ENCODE results near the gene TRHDE. TPM values are rescaled to one million over a fixed set of nuclear protein-coding genes. Genes with fewer than 3 reads are reported as not detected.

The TRHDE gene
- total and polyA plus RNA-seq, 2 of the 13 experiments (the other 11 are each of a cell fraction or from before 2014, with no cell fraction given) = not detected

DNA sequence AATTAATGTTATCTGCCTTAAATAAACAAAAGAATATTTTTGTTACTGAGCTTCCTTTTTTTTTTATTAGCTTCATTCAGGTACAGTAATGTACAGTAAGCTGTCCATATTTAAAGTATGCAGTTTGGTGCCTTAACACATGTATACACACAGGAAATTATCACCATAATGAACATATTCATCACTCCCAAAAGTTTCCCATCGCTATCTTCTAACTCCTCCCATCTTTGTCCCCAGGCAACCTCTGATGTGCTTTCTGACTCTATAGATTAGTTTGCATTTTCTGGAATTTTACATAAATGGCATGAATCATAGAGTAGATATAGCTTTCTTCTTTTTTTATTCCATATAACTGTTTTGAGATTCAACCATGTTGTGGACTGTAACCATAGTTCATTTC, 193.0 kb downstream of the TRHDE start:
- Histone ChIP-seq H3K4me2 (ENCODE audit: low read depth, low read length) (no peak overlapping the region), H3K9me3 (ENCODE audit: low read length) (no peaks in the 10 kb centered on the region), H3K4me1 (ENCODE audit: insufficient read depth, low read length) (no peaks in the 10 kb centered on the region), H3K79me2 (ENCODE audit: insufficient read depth, low read length) (no peaks in the 10 kb centered on the region), H4K20me1 (ENCODE audit: insufficient read depth, low read length) (no peaks in the 10 kb centered on the region), H3K36me3 (replicated peaks in 1 of 2; ENCODE audit: control insufficient read depth in 1 of 2, insufficient read depth in 2 of 2, low read length in 2 of 2) (no peaks in the 10 kb centered on the region), H3K27ac (ENCODE audit: extremely low read length, insufficient read depth, low read length) (no peak overlapping the region), H2AFZ (ENCODE audit: low read length) (no peak overlapping the region), H3K27me3 (ENCODE audit: control insufficient read depth in 1 of 2, insufficient read depth in 2 of 2, low read length in 2 of 2) (no peaks in the 10 kb centered on the region), H3K9ac (ENCODE audit: insufficient read depth, low read depth, low read length) (no peak overlapping the region), H3K4me3 (replicated peaks in 1 of 3; ENCODE audit: insufficient read depth in 1 of 3, low read depth in 2 of 3, low read length in 3 of 3) (no peak overlapping the region)
- intact Hi-C loops (cut with micrococcal nuclease; ENCODE audit: unreplicated experiment) = no loop called here
- POLR2A ChIA-PET = no interaction called here
- CTCF ChIA-PET (ENCODE audit: low intra/inter-chr PET ratio, low total read pairs) = no interaction called here
- no peak for TF ChIP-seq BRD4 (CRISPR knock-in tag; IDR thresholded peaks at IDR 0.05)
- TF ChIP-seq PHF20 (CRISPR knock-in tag; IDR thresholded peaks at IDR 0.05) = no peak
- TF ChIP-seq ZNF501 (CRISPR knock-in tag; IDR thresholded peaks at IDR 0.05) = no peak
- TF ChIP-seq, protein P1, sequence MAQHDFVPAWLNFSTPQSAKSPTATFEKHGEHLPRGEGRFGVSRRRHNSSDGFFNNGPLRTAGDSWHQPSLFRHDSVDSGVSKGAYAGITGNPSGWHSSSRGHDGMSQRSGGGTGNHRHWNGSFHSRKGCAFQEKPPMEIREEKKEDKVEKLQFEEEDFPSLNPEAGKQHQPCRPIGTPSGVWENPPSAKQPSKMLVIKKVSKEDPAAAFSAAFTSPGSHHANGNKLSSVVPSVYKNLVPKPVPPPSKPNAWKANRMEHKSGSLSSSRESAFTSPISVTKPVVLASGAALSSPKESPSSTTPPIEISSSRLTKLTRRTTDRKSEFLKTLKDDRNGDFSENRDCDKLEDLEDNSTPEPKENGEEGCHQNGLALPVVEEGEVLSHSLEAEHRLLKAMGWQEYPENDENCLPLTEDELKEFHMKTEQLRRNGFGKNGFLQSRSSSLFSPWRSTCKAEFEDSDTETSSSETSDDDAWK (CRISPR knock-in tag; IDR thresholded peaks at IDR 0.05) = no peak
- TF ChIP-seq ZNF256 (CRISPR knock-in tag; conservative IDR thresholded peaks at IDR 0.05) = no peak
- TF ChIP-seq SIX4 (CRISPR knock-in tag; IDR thresholded peaks at IDR 0.05) = no peak
- TF ChIP-seq, protein P2, sequence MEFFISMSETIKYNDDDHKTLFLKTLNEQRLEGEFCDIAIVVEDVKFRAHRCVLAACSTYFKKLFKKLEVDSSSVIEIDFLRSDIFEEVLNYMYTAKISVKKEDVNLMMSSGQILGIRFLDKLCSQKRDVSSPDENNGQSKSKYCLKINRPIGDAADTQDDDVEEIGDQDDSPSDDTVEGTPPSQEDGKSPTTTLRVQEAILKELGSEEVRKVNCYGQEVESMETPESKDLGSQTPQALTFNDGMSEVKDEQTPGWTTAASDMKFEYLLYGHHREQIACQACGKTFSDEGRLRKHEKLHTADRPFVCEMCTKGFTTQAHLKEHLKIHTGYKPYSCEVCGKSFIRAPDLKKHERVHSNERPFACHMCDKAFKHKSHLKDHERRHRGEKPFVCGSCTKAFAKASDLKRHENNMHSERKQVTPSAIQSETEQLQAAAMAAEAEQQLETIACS (CRISPR knock-in tag; IDR thresholded peaks at IDR 0.05) = no peak
- no peak for TF ChIP-seq ZNF383 (CRISPR knock-in tag; IDR thresholded peaks at IDR 0.05; ENCODE audit: borderline replicate concordance)
- TF ChIP-seq ZNF777 (CRISPR knock-in tag; IDR thresholded peaks at IDR 0.05) = no peak
- no peak for TF ChIP-seq ZNF556 (CRISPR knock-in tag; IDR thresholded peaks at IDR 0.05; ENCODE audit: borderline replicate concordance)
- TF ChIP-seq ZNF432 (CRISPR knock-in tag; IDR thresholded peaks at IDR 0.05; ENCODE audit: borderline replicate concordance) = no peak
- no peak for TF ChIP-seq U2AF1 (optimal IDR thresholded peaks at IDR 0.05; ENCODE audit: low read depth, low read length)
- no peak for TF ChIP-seq TP53 (CRISPR knock-in tag; conservative IDR thresholded peaks at IDR 0.05)
- TF ChIP-seq ZFP82 (CRISPR knock-in tag; IDR thresholded peaks at IDR 0.05; ENCODE audit: borderline replicate concordance) = no peak
- TF ChIP-seq HIVEP1 (CRISPR knock-in tag; IDR thresholded peaks at IDR 0.05) = no peak
- TF ChIP-seq CENPT (CRISPR knock-in tag; IDR thresholded peaks at IDR 0.05; ENCODE audit: low read depth) = no peak
- no TSS peak for BruUV-seq (replicated peaks)
- ATAC-seq (no peak), FAIRE-seq (no peak), DNase-seq (ENCODE audit: low spot score) (no peak)
- 0% methylated on average over 1 of the region's 1 CpG for WGBS (ENCODE audit: low lambda C conversion rate)
- in situ Hi-C loops (cut with HindIII; ENCODE audit: extremely low pct_ligation_motif_present, low pct_unique_long_range_greater_than_20kb) = no loop called here
